ENCODE results near the gene PHACTR3.
"Not testable (repeated sequence)": the region's sequence is repeated elsewhere in the genome, so short reads cannot be mapped to it uniquely, and the experiment has no call there.

The PHACTR3 gene

DNA sequence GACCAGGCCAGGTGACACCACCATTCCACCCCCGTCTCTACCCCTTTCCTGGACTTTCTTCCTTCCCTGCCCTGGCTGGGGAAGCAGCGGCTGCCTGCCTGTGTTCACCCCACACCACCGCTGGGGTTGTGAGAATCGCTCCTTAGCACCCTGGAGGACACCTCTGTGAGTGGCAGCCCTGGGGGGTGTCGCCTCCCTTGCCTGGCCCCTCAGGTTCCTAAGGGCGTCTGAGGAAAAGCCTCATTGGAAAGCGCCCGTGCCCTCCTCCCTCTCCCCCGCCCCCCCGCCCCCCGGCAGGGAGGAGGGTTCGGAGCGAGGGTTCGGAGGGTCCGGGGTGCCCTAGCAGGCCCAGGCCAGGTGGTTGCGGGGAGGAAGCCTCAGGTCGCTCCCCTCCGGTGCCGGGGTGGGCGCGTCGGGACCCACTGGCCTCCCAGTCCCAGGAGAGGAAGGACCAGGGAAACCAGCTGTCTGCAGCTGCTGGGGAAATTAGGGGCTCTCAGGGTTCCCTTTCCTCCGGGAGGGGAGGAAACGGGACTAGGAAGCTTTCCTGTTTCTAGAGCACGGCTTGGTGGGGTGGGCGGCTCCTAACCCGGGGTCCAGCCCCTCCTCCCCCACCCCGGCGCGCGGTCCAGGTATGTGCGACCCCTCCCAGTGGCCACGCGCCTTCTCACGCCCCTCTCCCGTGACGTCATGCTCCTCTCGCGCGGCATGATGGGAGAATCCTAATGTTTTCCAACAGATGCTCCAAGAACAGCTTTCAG lies at the start of gene PHACTR3:
Gene PHACTR3 (plus strand): TSS at position 760 of the 761 bp plus-strand sequence. CDS start 475 bp downstream, outside the sequence.
- DNase-seq, result no peak

DNA sequence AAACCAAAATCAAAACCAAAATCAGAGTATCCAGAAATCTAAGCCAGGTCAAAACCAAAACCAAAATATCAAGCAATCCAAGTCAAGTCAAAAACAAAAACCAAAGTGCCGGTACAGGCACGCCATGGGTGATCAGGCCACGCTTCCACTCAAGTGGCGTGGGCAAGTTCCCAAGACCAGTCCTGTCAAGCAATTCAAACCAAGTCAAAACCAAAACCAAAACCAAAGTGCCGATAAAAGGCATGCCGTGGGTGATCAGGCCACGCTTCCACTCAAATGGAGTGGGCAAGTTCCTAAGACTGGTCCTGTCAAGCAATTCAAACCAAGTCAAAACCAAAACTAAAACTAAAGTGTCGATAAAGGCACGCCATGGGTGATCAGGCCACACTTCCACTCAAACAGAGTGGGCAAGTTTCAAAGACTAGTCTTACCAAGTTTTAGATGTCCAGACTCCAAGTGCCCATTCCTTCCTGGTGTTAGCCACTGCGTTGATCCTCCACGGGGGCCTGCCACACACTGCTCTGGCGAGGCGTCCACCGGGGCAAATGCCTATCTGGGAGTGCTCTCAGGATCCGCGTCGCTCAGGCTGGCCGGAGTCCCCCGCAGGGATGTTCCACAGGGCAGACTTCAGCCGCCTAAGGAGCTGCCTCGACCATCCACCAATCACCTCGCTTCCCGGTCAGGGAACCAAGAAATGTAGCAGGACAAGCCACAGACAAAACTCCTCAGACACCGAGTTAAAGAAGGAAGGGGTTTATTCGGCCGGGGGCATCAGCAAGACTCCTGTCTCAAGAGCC lies 46.4 kb upstream of the PHACTR3 start:
- DNase-seq, result not testable (repeated sequence)

DNA sequence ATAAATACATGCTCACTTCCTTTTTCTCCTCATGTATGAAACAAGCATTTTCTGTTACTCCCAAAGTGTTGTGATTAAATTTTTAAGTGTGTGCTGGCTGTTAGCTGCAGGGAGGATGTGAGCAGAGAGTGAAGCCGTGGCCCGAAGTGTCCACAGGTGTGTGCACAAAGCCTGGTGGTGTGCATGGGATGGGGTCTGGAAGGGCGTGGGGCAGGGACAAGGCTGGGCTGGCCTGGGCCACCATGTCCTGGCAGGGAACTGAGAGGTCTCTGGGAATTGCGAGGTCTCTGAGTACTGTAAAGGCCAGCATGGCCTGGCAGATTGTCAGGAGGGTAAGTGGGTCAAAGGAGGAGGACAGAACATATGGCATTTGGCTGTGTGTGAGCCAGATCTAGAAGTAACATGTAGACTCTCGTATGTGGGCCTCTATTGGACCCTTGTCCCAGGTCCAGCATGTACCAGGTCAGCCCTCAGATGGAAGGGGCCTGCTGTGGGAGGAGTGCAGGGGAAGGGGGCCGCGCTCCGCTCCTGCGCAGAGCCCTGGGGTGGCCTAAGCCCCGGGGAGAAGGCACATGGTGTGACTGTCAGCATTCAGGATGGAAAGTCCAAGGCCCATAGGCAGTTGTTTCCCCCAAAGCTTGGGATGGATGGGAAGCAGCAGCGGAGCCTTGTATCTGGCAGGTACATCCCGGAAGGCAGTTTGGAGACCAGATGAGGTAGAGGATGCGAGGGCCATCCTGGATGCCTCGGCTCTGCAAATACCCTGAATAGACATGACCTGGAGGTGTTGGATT lies 45.1 kb upstream of the PHACTR3 start:
- no peak for DNase-seq

DNA sequence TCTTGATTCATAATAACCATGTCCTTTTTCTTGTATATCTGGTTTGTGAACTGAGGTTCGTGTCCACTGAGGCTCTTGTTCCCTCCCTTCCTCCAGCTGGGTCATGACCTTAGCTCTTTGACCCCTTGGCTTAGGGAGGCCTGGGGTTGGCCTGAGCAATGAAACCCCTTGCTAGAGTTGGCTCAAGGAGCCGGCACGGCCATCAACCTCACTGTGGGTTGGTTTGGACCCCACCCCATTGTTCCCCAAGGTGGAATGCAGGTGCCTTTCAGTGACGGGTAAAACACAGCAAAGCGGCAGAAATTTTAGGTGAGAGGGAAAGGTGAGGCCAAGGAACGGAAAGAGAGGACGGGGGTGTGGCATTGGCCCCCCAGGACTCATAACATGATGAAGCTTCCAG lies 44.5 kb upstream of the PHACTR3 start:
- DNase-seq, result no peak

- DNase-seq, result no peak
Observed at GRCh38 chr20:59560588-59561227, 43.6 kb upstream of the PHACTR3 start.

DNA sequence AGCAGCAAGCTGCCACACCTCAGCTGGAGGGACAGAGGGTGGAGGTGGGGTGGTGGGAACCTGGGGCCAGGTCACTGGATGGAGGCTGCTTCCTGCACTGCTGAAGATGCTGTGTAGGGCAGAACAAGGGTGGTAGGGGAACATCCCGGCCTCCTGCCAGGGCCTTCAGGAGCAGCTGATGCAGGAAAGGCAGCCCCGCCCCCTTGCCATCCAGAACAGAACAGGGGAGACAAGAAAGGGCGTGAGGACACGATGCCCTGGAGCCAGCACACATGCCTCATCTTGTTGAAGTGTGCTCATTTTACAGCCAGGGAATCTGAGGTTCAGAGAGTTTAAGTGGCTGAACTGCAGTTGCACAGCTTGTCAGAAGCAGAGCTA lies 43.1 kb upstream of the PHACTR3 start:
- DNase-seq, result no peak

DNA sequence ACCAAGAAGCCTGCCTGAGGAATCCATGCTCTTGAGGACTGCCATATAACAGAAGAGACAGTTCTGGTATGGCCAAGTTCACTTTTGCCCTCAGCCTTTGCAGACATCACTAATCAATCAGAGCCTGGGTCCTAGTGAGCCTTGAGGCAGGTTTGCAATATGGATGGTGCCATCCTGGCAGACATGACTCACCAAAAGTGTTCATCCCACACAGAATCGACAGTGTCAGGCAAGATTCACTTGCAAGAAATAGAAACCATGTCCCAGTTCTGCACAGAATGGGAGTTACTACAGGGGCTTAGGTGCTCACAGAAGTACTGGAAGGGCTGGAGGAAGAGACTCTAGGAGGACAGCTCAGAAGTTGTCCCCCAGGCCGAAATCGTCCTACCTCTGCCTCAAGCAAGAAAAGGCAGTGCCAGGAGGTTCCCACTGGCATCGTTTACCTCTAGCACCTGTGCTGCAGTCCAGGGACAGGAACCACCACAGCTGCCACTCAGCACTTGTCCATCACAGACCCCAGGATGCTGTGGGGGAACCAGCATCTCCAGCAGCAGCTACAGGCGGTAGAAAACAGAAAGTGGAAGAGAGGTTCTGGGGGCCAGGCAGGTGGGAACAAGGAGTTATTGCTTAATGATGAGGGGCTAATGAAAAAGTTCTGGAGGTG lies 42.6 kb upstream of the PHACTR3 start:
- DNase-seq, result no peak

- no peak for DNase-seq
Observed at GRCh38 chr20:59564171-59564570, 40.2 kb upstream of the PHACTR3 start.

DNA sequence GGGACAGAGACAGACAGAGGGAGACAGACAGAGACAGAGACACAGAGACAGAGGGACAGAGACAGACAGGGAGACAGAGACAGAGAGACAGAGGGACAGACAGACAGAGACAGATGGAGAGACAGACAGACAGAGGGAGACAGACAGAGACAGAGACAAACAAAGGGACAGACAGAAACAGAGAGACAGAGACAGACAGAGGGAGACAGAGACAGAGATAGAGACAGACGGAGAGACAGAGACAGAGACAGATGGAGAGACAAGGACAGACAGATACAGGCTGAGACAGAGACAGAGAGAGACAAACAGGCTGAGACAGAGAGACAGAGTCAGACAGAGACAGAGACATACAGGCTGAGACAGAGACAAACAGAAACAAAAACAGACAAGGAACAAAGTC lies 39.4 kb upstream of the PHACTR3 start:
- no peak for DNase-seq

GRCh38 chr20:59565768-59566461 lies 38.4 kb upstream of the PHACTR3 start:
- no peak for DNase-seq

DNA sequence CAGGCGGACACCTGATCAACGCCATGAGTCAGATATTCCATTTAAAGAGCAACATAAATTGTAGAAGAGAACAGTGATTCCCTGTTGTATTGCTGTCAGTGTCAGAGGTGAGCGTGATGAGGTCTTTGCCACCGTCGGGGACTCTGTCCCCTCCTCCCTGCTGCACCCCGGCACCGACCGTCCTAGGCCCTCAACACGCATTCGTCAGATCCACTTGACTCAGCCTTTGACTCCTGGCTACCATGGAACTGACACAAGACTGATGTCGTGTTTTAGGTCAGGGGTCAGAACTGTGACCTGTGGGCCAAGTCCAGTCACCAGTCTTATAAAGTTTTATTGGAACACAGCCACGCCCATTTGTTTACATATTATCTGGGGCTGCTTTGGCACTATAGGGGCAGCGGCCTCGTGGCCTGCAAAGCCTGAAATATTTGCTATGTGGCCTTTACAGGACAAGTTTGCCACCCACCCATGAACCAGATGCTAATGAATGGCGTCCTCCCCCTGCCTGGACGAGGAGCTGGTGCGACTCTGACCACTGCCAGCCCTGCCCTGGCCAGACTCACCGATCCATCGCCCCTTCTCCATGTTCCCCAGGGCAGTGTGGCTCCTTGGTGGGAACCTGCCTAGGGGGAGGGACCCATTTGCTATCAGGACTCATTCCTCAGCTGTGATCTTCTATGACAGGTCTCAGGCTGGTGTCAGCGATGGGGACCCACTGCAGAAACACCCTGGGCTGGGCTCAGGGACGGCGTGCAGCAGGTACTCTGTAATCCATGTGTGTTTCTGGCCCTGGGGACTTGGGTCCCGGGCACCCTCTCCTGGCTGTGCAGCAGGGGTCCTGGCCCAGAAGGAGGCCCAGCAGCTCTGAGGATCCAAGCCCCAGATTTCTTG lies 37.5 kb upstream of the PHACTR3 start:
- DNase-seq, result no peak

DNA sequence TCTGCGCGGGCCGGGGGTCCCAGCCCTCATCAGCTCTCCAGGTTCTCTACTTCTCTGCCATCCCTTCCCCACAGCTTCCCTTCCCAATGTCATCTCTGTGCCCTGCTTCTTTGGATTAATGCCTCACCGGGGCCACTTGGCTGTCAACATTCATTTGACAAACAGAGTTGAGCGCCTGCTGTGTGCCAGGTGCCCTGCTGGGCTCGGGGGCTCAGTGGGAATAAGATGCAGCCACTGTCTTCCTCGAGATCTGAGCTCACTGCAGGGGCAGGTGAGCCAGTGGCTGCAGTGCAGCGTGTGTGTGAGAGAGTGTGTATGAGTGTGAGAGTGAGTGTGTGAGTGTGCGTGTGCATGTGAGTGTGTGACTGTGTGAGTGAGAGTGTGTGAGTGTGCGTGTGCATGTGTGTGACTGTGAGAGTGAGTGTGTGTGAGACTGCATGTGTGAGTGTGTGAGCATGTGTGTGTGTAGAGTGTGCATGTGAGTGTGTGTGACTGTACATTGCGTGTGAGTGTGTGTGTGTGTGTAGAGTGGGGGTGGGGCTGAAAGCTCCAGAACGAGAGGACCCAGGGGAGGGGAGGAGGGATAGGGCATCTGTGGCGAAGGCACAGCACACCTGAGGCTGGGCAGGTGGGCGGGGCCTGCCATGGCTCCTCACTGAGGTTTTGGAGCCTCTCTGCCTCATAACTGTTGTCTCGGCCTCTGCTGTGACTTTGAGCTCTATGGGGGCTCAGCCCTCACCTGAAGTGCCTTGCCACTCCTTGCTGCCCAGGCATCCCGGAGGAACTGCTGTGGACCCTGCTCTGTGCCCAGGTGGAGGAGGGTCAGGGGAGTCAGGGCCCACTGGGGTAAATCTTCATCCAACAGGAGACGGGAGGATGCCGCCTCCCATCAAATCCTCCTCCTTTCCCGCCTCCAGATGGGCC lies 36.5 kb upstream of the PHACTR3 start:
- DNase-seq, result no peak

DNA sequence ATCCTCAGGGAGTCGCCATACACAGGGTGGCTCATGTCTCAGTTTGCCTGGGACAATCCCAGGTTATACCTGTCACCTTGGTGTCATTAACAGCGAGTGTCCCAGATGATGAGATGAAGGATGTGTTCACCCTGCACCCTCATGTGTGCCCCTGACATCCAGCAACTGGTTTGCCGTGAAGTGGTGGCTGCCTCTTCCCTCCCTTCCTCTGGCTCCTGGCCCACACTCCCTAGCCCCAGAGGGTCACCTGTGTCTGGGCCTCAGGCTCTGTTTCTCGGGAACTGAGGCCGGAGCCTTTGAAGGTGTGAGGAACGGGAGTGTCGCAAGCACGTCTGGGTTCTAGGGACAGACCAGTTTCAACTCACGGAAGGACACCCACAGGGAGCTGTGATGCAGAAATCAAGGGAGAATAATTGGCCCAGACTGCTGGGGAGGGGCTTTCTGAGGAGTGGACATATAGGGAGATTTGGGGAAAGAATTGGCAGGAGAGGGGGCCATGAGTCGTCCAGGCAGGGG lies 35.8 kb upstream of the PHACTR3 start:
- DNase-seq, result no peak

DNA sequence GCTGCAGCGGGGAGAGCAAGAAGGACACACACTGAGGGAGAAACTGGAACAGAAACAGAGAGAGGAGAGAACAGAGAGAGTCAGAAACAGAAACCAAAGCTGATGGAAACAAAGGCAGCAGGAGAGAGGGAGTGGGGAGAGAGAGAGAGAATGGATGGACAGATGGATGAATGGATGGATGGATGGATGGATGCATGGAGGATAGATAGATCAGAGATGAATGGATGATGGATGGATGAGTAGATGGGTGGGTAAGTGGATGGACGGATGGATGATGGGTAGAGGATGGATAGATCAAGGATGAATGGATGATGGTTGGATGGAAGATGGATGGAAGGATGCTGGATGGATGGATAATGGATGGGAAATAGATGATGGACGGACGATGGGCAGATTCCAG lies 35.0 kb upstream of the PHACTR3 start:
- no peak for DNase-seq

GRCh38 chr20:59571151-59571550 lies 33.2 kb upstream of the PHACTR3 start:
- DNase-seq, result no peak

DNA sequence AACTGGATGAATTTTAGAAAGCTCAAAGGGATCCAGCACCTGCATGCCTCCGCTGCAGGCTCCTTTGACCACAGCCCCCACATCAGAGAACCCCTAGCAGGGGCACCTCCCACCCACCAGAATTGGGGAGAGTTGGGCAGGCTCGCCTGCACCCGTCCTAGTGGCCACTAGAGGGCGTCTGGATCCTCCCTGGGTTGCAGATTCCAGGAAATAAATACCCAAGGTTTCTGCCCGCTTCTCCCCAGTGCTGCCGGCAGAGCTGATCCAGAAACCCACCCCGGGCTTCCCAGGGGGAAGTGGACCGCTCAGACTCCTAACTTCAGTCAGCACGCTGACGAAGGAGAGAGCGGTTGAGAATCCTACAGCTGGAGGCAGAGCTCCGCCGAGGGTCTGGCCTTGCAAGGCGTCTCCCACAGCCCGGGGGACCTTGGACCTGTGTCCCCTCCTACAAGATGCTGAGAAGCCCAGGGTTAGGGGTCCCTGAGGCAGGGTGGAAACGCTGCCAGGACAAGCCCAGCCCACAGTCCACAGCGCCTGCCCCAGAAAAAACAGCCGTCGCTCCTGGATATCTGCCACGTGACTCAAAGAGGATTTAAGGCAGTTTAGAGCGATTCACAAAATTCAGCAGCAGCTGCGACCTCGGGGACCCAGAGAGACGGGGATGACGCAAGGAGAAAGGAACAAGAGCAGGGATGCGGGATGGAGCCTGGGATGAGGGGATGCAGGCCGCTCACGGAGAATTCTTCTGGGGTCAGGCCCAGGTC lies 32.6 kb upstream of the PHACTR3 start:
- peak; percentile 83 for DNase-seq

- no peak for DNase-seq
Observed at GRCh38 chr20:59572515-59572914, 31.8 kb upstream of the PHACTR3 start.

- peak; percentile 36 for DNase-seq
Observed at GRCh38 chr20:59573837-59574236, 30.5 kb upstream of the PHACTR3 start.
